Liver (tissue), 9 donors: ENCODE results near the gene VEGFD. TPM values are rescaled to one million over a fixed set of nuclear protein-coding genes. Genes with fewer than 3 reads are reported as not detected.

Experiments used
- DNase-seq: peaks from one replicate; pipeline ENCODE4 v3.0.0-alpha.2; 2017; ENCODE audit warnings: low spot score
- H3K27ac ChIP-seq, 2 donors: one replicate each; pipeline ENCODE4 v1.7.0; 2013; ENCODE audit warnings: inconsistent platforms in 2 of 2, low read length in 2 of 2, control low read depth in 1 of 2, low read depth in 1 of 2, mild to moderate bottlenecking in 1 of 2
- H3K27me3 ChIP-seq, 4 donors: one replicate each; pipeline versions ENCODE4 v1.6.1 to v1.7.0; 2013; ENCODE audit warnings: low read length in 3 of 4, inconsistent platforms in 1 of 4, mild to moderate bottlenecking in 1 of 4, moderate library complexity in 1 of 4; ENCODE audit not compliant: control insufficient read depth in 4 of 4, insufficient read depth in 4 of 4
- H3K36me3 ChIP-seq, 4 donors: one replicate each; pipeline versions ENCODE4 v1.6.1 to v1.7.0; 2013; ENCODE audit warnings: low read length in 3 of 4, mild to moderate bottlenecking in 3 of 4, low read depth in 1 of 4, moderate library complexity in 1 of 4; ENCODE audit not compliant: control insufficient read depth in 4 of 4, insufficient read depth in 3 of 4
- H3K4me1 ChIP-seq, 4 donors: one replicate each; pipeline versions ENCODE4 v1.6.1 to v1.7.0; 2013; ENCODE audit warnings: low read length in 3 of 4, mild to moderate bottlenecking in 3 of 4, moderate library complexity in 1 of 4; ENCODE audit not compliant: control insufficient read depth in 4 of 4, insufficient read depth in 4 of 4
- H3K4me3 ChIP-seq, 3 donors: one replicate each; pipeline versions ENCODE4 v1.6.1 to v1.7.0; 2013; ENCODE audit warnings: low read length in 3 of 3, control low read depth in 1 of 3, low read depth in 1 of 3, mild to moderate bottlenecking in 1 of 3
- H3K9ac ChIP-seq, 2 donors: one replicate each; pipeline ENCODE4 v1.7.0; 2013; ENCODE audit warnings: low read length in 2 of 2, mild to moderate bottlenecking in 2 of 2, moderate library complexity in 2 of 2, control low read depth in 1 of 2, low read depth in 1 of 2
- H3K9me3 ChIP-seq, 4 donors: one replicate each; pipeline versions ENCODE4 v1.6.1 to v1.7.0; 2013; ENCODE audit warnings: low read length in 3 of 4; ENCODE audit not compliant: control insufficient read depth in 4 of 4
- ATF3 ChIP-seq: IDR thresholded peaks from 2 replicates; pipeline ENCODE4 v1.6.1; 2016; ENCODE audit warnings: antibody characterized with exemption
- CTCF ChIP-seq: fragments of 150-350 bp; IDR thresholded peaks from 2 replicates; pipeline ENCODE4 v1.5.1; 2017; ENCODE audit warnings: improper control_type of control experiment, low read depth, low read length; ENCODE audit not compliant: missing input control
- EGR1 ChIP-seq, 2 donors: IDR thresholded peaks; 2 replicates each; pipeline ENCODE4 v1.6.1; 2016 to 2018; ENCODE audit warnings: antibody characterized with exemption in 2 of 2, low read depth in 2 of 2
- FOXA1 ChIP-seq: IDR thresholded peaks from 2 replicates; pipeline ENCODE4 v1.6.1; 2016; ENCODE audit warnings: antibody characterized with exemption
- FOXA2 ChIP-seq: IDR thresholded peaks from 2 replicates; pipeline ENCODE4 v1.6.1; 2016; ENCODE audit warnings: antibody characterized with exemption
- GABPA ChIP-seq, 2 donors: IDR thresholded peaks in 1 of 2; conservative IDR thresholded peaks in 1 of 2; 2 replicates each; pipeline ENCODE4 v1.6.1; 2016; ENCODE audit warnings: antibody characterized with exemption in 2 of 2, mild to moderate bottlenecking in 1 of 2, moderate library complexity in 1 of 2
- HNF4A ChIP-seq, 2 donors: conservative IDR thresholded peaks; 2 replicates each; pipeline ENCODE4 v1.6.1; 2016; ENCODE audit warnings: antibody characterized with exemption in 2 of 2, mild to moderate bottlenecking in 2 of 2
- HNF4G ChIP-seq: IDR thresholded peaks from 2 replicates; pipeline ENCODE4 v1.6.1; 2016; ENCODE audit warnings: antibody characterized with exemption
- MAX ChIP-seq: IDR thresholded peaks from 2 replicates; pipeline ENCODE4 v1.6.1; 2016; ENCODE audit warnings: antibody characterized with exemption
- RAD21 ChIP-seq, 2 donors: IDR thresholded peaks; 2 replicates each; pipeline ENCODE4 v1.6.1; 2016; ENCODE audit warnings: antibody characterized with exemption in 2 of 2, mild to moderate bottlenecking in 2 of 2
- REST ChIP-seq: IDR thresholded peaks from 2 replicates; pipeline ENCODE4 v1.6.1; 2016; ENCODE audit warnings: antibody characterized with exemption, mild to moderate bottlenecking
- RXRA ChIP-seq, 2 donors: IDR thresholded peaks; 2 replicates each; pipeline ENCODE4 v1.6.1; 2017 to 2018; ENCODE audit warnings: antibody characterized with exemption in 2 of 2, mild to moderate bottlenecking in 1 of 2
- YY1 ChIP-seq: IDR thresholded peaks from 2 replicates; pipeline ENCODE4 v1.6.1; 2016; ENCODE audit warnings: antibody characterized with exemption, mild to moderate bottlenecking
- ZBTB33 ChIP-seq: IDR thresholded peaks from 2 replicates; pipeline ENCODE4 v1.6.1; 2016; ENCODE audit warnings: antibody characterized with exemption
- WGBS: extraction: QIAGEN DNeasy Blood & Tissue Kit; methylation state at CpG from one replicate; pipeline ENCODE4 v1.1.7; 2013; 5-methylcytosine and 5-hydroxymethylcytosine counted together
- polyA plus RNA-seq, 2 donors: library from polyadenylated mRNA; stranded (reverse) in 1 of 2; unstranded in 1 of 2; fragments of 200-250 nt in 1 of 2; fragments of >200 nt in 1 of 2; fragmentation: Nextera tagmentation in 1 of 2; extraction: Ambion mirVana in 1 of 2; gene quantifications; one replicate each; pipeline versions ENCODE4 v1.2.1 to v1.2.3, GENCODE V29; 2013 to 2015
- total RNA-seq, 2 donors: library from RNA; depleted of rRNA; stranded (reverse); fragments of >200 nt; gene quantifications; one replicate each; pipeline ENCODE4 v1.2.3, GENCODE V29; 2014
- donor health status: healthy.
- donor health status: healthy.
- donor health status: healthy.
- donor health status: healthy.
- donor health status: healthy.

The VEGFD gene
- total and polyA plus RNA-seq, 4 donors = 0.05 to 4.5 (median 0.64) TPM

- Histone ChIP-seq H3K27ac (no peak overlapping the region), H3K4me1 (no peaks in the 10 kb centered on the region), H3K27me3 (no peaks in the 10 kb centered on the region), H3K9ac (no peak overlapping the region), H3K36me3 (peaks cover 0 to 9% (median 2%) of the 10 kb centered on the region in 4 donors), H3K4me3 (no peak overlapping the region), H3K9me3 (no peaks in the 10 kb centered on the region)
- TF ChIP-seq YY1 (no peak), ZBTB33 (no peak), RAD21 (IDR thresholded peaks at IDR 0.05) (no peak), ATF3 (no peak), RXRA (IDR thresholded peaks at IDR 0.05) (no peak), EGR1 (IDR thresholded peaks at IDR 0.05; ENCODE audit: low read depth in 2 of 2) (no peak), CTCF (no peak), MAX (no peak)
- DNase-seq = no peak
- 71% methylated on average over 2 of the region's 2 CpGs for WGBS
These were observed 55.4 kb downstream of the VEGFD start for GRCh38 chrX:15328821-15329220.

- H3K9ac ChIP-seq = no peak overlapping the region
- peaks cover 0 to 3% (median 0%) of the 10 kb centered on the region in 4 donors for H3K27me3 ChIP-seq
- no peak overlapping the region for H3K27ac ChIP-seq
- TF ChIP-seq MAX = no peak
- no peak for TF ChIP-seq YY1
- TF ChIP-seq HNF4G = no peak
- TF ChIP-seq REST = no peak
- TF ChIP-seq FOXA1 = no peak
- no peak for TF ChIP-seq HNF4A (conservative IDR thresholded peaks at IDR 0.05)
- no peak for TF ChIP-seq GABPA (IDR thresholded peaks at IDR 0.05 in 1 of 2, conservative IDR thresholded peaks at IDR 0.05 in 1 of 2)
- TF ChIP-seq ATF3 = no peak
- TF ChIP-seq FOXA2 = no peak
- 93% methylated on average over 3 of the region's 3 CpGs for WGBS
- DNase-seq = no peak
- H3K4me1 ChIP-seq = no peaks in the 10 kb centered on the region
- peaks cover 2 to 9% (median 3%) of the 10 kb centered on the region in 4 donors for H3K36me3 ChIP-seq
- no peaks in the 10 kb centered on the region for H3K9me3 ChIP-seq
- H3K4me3 ChIP-seq = no peak overlapping the region
These were observed 56.1 kb downstream of the VEGFD start for GRCh38 chrX:15328131-15328530.
